Fibroblast of gingiva (primary cell): ENCODE measurements around the gene TMEM183A.

ENCODE experiments used
- DNase-seq: peaks from one replicate; pipeline ENCODE4 v3.0.0-alpha.2; 2011; ENCODE audit warnings: low read depth

The TMEM183A gene

GRCh38 chr1:203028784-203029553 lies 21.8 kb downstream of the TMEM183A start:
- DNase-seq: no peak

GRCh38 chr1:203031467-203031866 lies 24.3 kb downstream of the TMEM183A start:
- no peak for DNase-seq

DNA sequence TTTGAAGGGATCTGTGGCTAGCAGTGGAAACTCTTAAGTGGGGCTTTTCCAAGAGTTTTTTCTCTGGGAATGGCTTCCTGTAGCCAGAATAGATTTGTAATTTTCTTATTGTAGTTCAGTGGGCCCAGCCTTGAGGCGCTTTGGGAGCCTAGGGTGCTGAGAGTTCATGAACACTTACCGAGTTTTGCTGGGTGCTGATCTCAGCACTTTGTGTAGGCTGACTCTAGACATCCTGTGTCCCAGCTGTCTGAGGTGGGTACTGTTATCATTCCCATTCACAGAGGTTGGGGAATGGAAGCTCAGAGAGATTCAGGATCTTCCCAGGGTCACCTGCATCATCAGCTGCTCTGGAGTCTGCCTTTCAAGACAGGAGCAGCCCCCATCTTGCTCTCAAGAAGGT lies 26.1 kb downstream of the TMEM183A start:
- DNase-seq: no peak

- DNase-seq: no peak
These were observed 26.7 kb downstream of the TMEM183A start for GRCh38 chr1:203033917-203034316.

DNA sequence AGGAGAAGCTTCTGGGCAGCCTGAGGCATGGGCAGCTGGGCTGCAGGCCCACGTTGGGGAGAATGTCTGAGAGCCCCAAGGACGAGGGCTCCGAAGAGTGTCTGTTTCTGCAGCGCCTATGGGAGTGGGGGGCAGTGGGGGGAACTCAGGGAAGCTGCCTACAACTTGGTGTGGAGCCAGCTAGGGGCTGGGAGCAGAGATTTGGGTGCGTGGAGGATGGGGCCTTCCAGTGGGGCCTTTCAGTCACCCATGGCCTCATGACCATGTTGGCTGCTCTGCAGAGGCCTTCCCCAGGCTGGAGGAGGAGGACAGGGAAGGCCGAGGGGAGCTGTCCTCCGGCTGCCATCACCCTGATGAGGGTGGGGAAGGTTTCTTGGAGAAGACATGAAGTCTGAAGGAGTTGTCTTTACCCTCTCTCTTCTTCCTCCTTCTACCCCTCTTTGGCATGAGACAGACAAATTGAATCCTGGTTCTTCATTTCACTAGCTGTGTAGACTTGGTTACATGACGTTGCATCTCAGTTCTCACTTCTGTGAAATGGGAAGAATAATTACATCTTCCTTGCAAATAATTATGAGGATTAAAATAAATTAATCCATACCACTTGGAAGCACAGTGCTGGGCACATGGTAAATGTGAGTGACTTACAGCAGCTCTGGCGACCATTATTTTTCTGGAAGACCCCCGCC lies 27.4 kb downstream of the TMEM183A start:
- DNase-seq: no peak

GRCh38 chr1:203035111-203036000 lies 28.2 kb downstream of the TMEM183A start:
- no peak for DNase-seq

DNA sequence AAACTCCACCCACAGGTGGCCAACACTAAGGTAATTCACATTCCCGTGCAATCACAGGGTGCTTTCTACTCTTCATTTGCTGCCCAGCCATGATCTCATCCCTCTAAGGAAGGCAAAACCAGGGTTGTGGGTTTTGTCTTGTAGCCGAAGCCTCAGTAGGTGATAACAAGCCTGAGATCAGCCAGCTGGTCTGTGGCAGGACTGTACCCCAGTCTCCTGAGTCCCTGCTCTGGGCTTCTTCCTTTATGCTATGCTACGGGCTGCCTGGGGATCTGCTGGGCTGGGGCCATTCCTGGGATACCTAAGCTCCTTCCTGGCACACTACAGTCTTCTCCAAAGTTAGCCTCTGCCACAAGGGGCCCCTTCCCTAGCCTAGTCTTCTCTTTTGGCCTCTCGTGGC lies 29.0 kb downstream of the TMEM183A start:
- no peak for DNase-seq

DNA sequence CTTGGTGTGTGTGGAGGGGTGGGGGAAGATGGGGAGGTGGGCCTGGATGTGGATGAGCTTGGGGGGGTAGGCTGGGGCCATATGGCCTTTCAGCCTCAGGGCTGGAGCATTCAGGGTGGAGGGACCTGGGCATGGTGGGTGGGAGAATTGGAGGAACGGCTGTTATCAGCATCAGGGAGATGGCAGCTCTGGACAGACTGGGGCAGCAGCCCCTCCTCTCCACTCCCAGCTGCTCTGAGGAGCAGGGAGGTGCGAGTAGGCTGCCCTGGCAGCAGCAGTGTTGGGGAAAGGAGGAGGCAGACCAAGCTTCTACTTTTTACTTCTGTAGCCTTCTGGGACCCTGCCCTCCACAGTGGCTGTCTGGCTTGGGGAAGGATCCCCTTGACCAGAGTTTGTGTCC lies 29.4 kb downstream of the TMEM183A start:
- no peak for DNase-seq

GRCh38 chr1:203037509-203038190 lies 30.5 kb downstream of the TMEM183A start:
- no peak for DNase-seq

DNA sequence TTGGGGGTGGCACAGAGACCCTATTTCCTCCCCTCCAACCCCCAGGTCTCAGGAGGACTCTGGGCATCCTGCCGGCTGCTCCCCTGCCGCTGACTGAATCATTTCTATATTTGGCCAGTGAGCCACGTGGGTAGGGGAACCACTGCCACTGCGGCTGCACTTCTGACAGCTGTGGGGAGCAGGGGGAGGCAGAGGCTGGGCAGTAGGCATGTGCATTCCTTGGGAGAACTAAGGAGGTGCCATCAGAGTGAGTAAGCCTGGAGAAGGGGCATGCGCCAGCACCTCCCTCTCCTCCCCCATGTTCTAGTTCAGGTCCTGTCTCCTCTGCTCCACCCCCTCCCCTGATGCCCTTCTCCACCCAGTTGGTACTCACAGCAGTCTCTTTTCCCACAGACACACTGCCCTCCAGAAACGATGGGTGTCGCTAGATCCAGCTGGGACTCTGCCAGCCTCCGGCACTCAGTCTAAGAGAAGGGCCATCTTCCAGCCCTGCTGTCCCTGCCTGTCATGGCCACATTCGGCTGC lies 31.1 kb downstream of the TMEM183A start:
- DNase-seq: peak; percentile 69

DNA sequence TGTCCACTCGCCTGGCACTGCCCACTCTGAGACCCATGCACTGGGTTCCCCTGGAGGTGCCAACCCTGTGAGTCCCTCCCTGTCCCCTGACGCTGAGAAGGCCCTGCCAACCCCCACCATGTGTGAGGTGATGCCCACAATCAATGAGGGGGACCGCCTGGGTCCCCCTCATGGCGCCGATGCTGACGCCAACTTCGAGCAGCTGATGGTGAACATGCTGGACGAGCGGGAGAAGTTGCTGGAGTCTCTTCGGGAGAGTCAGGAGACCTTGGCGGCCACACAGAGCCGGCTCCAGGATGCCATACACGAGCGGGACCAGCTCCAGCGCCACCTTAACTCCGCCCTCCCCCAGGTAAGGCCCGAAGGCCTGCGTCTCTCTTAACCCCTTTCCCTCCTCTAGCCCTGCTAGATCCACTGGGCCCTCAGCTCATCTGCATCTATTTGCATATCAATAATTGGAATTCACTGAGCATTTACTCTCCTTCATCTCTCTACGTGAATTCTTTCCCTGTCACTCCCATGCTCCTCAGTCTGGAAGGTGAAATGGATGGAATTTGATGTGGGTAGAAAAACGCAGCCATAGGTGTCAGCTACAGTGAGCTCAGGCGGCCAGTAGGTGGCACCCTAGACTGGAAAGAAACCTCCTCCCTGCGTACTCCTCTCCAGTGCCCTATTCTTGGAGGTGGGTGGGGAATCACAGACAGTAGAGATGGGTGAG lies 31.9 kb downstream of the TMEM183A start:
- DNase-seq: peak; percentile 50

- no peak for DNase-seq
These were observed 32.7 kb downstream of the TMEM183A start for GRCh38 chr1:203039609-203040512.

DNA sequence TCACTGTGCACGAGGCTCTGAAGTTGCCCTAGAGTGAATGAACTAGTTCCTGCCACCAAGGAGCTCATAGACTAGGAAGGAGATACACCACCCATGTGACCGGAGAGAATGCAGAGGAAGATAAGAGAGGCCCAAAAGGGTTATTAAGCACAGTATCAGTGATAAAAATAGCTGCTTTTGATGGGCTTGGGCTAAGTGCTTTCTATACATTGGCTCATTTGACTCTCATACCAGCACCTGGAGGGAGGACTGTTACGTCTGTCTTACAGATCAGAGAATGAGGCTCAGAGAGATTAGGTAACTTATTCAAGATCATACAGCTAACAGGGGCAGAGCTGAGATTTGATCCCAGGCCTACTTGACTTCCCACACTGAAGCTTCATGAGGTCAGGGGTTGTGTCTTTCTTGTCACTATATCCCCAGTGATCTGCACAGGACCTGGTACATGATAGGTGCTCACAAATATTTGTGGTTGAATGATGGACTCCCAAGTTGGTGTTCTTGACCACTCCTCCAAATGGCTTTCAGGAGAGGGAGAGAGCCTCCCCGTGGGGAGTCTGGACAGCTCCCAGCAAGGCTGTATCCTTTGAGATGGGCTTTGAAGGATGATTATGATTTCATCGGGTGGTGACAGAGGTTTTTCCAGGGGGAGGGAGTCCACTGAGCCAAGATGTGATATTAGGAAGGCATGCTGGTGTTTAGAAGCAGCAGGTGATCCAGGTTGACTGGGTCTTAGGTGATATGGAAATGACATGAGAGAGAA lies 33.5 kb downstream of the TMEM183A start:
- DNase-seq: no peak

- DNase-seq: no peak
These were observed 34.3 kb downstream of the TMEM183A start for GRCh38 chr1:203041351-203041932.

DNA sequence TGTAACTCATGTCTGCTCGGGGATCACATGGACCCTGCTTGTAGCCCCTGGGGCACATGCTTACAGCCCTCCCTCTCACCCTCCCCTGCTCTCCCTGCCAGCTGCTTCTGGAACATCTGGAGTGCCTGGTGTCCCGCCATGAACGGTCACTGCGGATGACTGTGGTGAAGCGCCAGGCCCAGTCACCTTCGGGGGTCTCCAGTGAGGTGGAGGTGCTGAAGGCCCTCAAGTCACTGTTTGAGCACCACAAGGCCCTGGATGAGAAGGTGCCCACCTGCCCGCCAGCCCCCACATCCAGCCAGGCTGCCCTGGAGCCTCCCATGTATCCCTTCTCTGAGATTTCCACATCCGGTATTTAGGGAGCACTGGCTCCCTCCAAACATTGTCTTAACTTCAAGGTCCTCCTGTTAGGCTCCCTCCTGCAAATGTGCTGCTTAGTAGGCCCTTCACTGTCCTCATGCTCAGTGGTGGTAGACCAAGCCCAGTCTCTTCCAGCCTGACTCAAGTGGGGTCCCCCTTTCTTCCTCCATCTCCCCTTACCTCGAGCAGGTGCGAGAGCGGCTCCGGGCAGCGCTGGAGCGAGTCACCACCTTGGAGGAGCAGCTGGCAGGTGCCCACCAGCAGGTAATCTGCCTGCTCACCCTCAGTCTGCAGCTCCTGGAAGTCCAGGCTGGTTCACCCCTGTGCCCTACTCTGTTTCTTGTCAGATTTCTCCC lies 36.8 kb downstream of the TMEM183A start:
- DNase-seq: no peak

DNA sequence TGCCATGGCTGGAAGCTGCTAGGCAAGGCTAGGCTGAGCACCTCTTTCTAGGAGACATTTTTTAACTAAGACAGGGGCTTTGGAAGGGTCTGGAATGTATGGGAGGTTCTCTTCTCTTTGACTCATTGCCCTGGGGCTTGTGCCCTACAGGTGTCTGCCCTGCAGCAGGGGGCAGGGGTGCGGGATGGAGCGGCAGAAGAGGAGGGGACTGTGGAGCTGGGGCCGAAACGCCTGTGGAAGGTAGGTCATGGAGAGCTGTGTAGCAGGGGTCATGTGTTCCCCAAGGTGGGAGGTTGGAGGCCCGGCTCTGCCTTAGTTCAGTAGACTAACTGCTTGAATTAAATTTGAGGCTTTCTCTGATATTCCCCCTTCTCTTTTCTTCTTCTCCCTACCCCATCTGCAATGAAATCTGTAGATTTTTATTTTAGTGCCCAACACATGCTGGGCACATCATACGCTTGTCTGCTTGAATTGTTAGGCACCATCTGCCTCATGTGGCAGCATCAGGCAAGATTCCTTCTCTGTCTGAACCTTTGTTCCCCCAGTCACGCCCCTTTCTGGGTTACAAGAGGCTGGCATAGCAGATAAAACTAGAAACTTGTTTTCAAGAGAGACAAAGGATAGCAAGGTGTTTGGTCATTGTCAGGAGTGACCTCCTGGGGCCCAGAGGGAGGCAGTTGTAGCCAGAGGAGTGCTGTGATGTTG lies 37.5 kb downstream of the TMEM183A start:
- DNase-seq: no peak

GRCh38 chr1:203045336-203045735 lies 38.2 kb downstream of the TMEM183A start:
- no peak for DNase-seq
